Psoas muscle (tissue), 8 donors: ENCODE data around the gene CD44. TPM values are rescaled to one million over a fixed set of nuclear protein-coding genes. Genes with fewer than 3 reads are reported as not detected.

Experiments
- ATAC-seq, 4 donors: fragments of 200-7000 bp; cut with Tn5 transposase; one replicate each; pipeline ENCODE4 v1.9.1; 2020; ENCODE audit warnings: moderate library complexity in 3 of 4, mild to moderate bottlenecking in 2 of 4
- DNase-seq, 2 donors: peaks; one replicate each; pipeline ENCODE4 v3.0.0-alpha.2; 2020
- H3K27ac ChIP-seq: fragments of 200-600 bp; one replicate; pipeline ENCODE4 v1.8.0; 2022
- H3K27me3 ChIP-seq, 3 donors: fragments of 200-600 bp in 1 of 3; one replicate each; pipeline versions ENCODE4 v1.6.1 to v1.8.0; 2013 to 2022; ENCODE audit warnings: low read length in 2 of 3, mild to moderate bottlenecking in 2 of 3, moderate library complexity in 1 of 3; ENCODE audit not compliant: insufficient read depth in 3 of 3
- H3K36me3 ChIP-seq, 2 donors: fragments of 200-600 bp in 1 of 2; one replicate each; pipeline versions ENCODE4 v1.6.1 to v1.8.0; 2013 to 2022; ENCODE audit warnings: low read depth in 1 of 2, mild to moderate bottlenecking in 1 of 2, moderate library complexity in 1 of 2; ENCODE audit not compliant: insufficient read depth in 1 of 2
- H3K4me1 ChIP-seq: fragments of 200-600 bp; one replicate; pipeline ENCODE4 v1.8.0; 2022
- H3K4me3 ChIP-seq: fragments of 200-600 bp; one replicate; pipeline ENCODE4 v1.8.0; 2022; ENCODE audit warnings: mild to moderate bottlenecking
- H3K9me3 ChIP-seq: fragments of 200-600 bp; one replicate; pipeline ENCODE4 v1.8.0; 2022
- CTCF ChIP-seq: fragments of 200-600 bp; IDR thresholded peaks from one replicate; pipeline ENCODE4 v1.8.0; 2022; ENCODE audit warnings: antibody characterized with exemption
- WGBS, 3 donors: extraction: QIAGEN DNeasy Blood & Tissue Kit; methylation state at CpG; one replicate each; pipeline versions ENCODE4 v1.1.6 to v1.1.7; 2013; 5-methylcytosine and 5-hydroxymethylcytosine counted together
- intact Hi-C, 2 donors: fragments of 100-400 bp; cut with DNase I; formaldehyde crosslinking; loops; one replicate each; pipeline versions ENCODE4 v1.11.0 to v1.14.2; 2022
- polyA plus RNA-seq, 3 donors: library from polyadenylated mRNA; stranded (reverse); fragments of 200-250 nt; gene quantifications; one replicate each; pipeline ENCODE4 v1.2.3, GENCODE V29; 2013
- total RNA-seq, 4 donors: library from RNA; stranded (reverse); fragmentation: NEBNext Ultra II Directional in 2 of 4; extraction: Animal tissue kit (Norgen Biotek cat#: 25700) in 2 of 4; gene quantifications; one replicate each; pipeline versions ENCODE4 v1.2.1 to v1.2.4, GENCODE V29; 2021 to 2023
- donor health status: healthy with polysubstance abuse.
- donor health status: DM: no; HTN: no; CAD: no; lungs with moderate emphysema.
- donor health status: Bipolar disorder and iron deficiency.
- donor health status: healthy.
- donor health status: DM: yes; HTN: yes; CAD: no.
- donor health status: DM: no; HTN: no; CAD: no.
- donor health status: DM: no; HTN: no; CAD: no.
- donor health status: DM: yes; HTN: yes; CAD: no.

CD44 gene
- total and polyA plus RNA-seq, 7 donors = 3.4 to 35.4 (median 23.2) TPM

GRCh38 chr11:35168671-35169070 lies 29.7 kb downstream of the CD44 start:
- WGBS, 3 donors = 79 to 92% (median 86%) methylated on average over 2 of the region's 2 CpGs
- H3K27me3 ChIP-seq = no peaks in the 10 kb centered on the region
- no peaks in the 10 kb centered on the region for H3K9me3 ChIP-seq
- H3K4me3 ChIP-seq = no peak overlapping the region
- no peak for TF ChIP-seq CTCF
- intact Hi-C loops = no loop called here
- H3K27ac ChIP-seq = no peak overlapping the region
- no peak for ATAC-seq
- no peak for DNase-seq
- peaks cover 11% of the 10 kb centered on the region for H3K4me1 ChIP-seq
- no peaks in the 10 kb centered on the region for H3K36me3 ChIP-seq

- no peak for TF ChIP-seq CTCF
- no peaks in the 10 kb centered on the region for H3K9me3 ChIP-seq
- H3K4me3 ChIP-seq = no peak overlapping the region
- H3K27ac ChIP-seq = no peak overlapping the region
- peaks cover 11% of the 10 kb centered on the region for H3K4me1 ChIP-seq
- H3K27me3 ChIP-seq = no peaks in the 10 kb centered on the region
- no peaks in the 10 kb centered on the region for H3K36me3 ChIP-seq
- DNase-seq = no peak
- intact Hi-C loops = no loop called here
- ATAC-seq = no peak
- WGBS, 3 donors = 94 to 97% (median 97%) methylated on average over 2 of the region's 2 CpGs
Measured at GRCh38 chr11:35169112-35169511, 30.1 kb downstream of the CD44 start.

GRCh38 chr11:35169754-35170153 lies 30.8 kb downstream of the CD44 start:
- 94 to 97% (median 97%) methylated on average over 1 of the region's 1 CpG for WGBS, 3 donors
- peaks cover 11% of the 10 kb centered on the region for H3K4me1 ChIP-seq
- ATAC-seq (no peak), DNase-seq (no peak)
- no peak overlapping the region for H3K27ac ChIP-seq
- H3K36me3 ChIP-seq = no peaks in the 10 kb centered on the region
- H3K27me3 ChIP-seq = no peaks in the 10 kb centered on the region
- intact Hi-C loops = no loop called here
- no peak for TF ChIP-seq CTCF
- no peak overlapping the region for H3K4me3 ChIP-seq
- no peaks in the 10 kb centered on the region for H3K9me3 ChIP-seq

- Histone ChIP-seq H3K27ac (peak overlapping the region; percentile 53), H3K4me3 (no peak overlapping the region), H3K9me3 (no peaks in the 10 kb centered on the region), H3K36me3 (no peaks in the 10 kb centered on the region), H3K27me3 (no peaks in the 10 kb centered on the region), H3K4me1 (peaks cover 9% of the 10 kb centered on the region)
- intact Hi-C loops = no loop called here
- ATAC-seq (peak in 1 of 4 donors; percentile 32), DNase-seq (no peak)
- 38 to 60% (median 45%) methylated on average over 3 of the region's 3 CpGs for WGBS, 3 donors
- TF ChIP-seq CTCF = no peak
Measured at GRCh38 chr11:35170503-35170902, 31.5 kb downstream of the CD44 start.

GRCh38 chr11:35171226-35171625 lies 32.3 kb downstream of the CD44 start:
- Histone ChIP-seq H3K27me3 (no peaks in the 10 kb centered on the region), H3K4me3 (no peak overlapping the region), H3K36me3 (no peaks in the 10 kb centered on the region), H3K27ac (no peak overlapping the region), H3K9me3 (no peaks in the 10 kb centered on the region), H3K4me1 (peaks cover 4% of the 10 kb centered on the region)
- ATAC-seq = no peak
- no peak for TF ChIP-seq CTCF
- intact Hi-C loops = no loop called here
- 76 to 89% (median 87%) methylated on average over 1 of the region's 1 CpG for WGBS, 3 donors
- no peak for DNase-seq
